NB4 (cell line): Measurements from ENCODE around the gene CPS1.

Experiments
- DNase-seq: peaks from one replicate; pipeline ENCODE4 v3.0.0; 2010; ENCODE audit warnings: low read depth
- H3K4me3 ChIP-seq: one replicate; pipeline ENCODE4 v1.5.1; 2011; ENCODE audit warnings: mild to moderate bottlenecking, low read depth, low read length, moderate library complexity
- MYC ChIP-seq: IDR thresholded peaks from 2 replicates; pipeline ENCODE4 v1.6.1; 2011; ENCODE audit warnings: low read depth, low read length
- POLR2A ChIP-seq: IDR thresholded peaks from 2 replicates; pipeline ENCODE4 v1.6.1; 2011; ENCODE audit warnings: mild to moderate bottlenecking; ENCODE audit not compliant: insufficient read length; ENCODE audit errors: extremely low read depth
- TF ChIP-seq, protein P1 (sequence below): IDR thresholded peaks from one replicate; pipeline ENCODE4 v1.5.1; 2012; ENCODE audit warnings: low read depth, low read length
- TF ChIP-seq, protein P2 (sequence below): IDR thresholded peaks from 2 replicates; pipeline ENCODE4 v1.6.1; 2011; ENCODE audit warnings: low read depth, low read length

CPS1 gene

DNA sequence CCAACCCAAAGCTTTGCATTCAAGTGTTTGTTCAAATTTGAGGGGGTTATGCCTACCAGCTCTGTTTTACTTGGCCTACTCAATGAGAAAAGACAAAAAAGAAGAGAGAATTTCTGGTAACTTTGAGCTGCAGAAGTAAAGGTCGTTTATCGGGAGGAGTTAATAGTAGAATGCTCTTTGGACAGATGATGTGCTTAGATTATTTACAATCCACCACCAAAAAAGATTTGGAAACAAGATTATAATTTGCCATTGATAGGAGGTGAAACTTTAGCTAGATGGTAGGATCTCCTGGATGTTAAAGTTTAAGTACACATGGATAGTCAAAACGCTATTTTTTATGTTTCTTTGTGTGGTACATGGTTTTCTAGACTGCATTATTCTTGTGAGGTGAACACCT lies 24.9 kb upstream of the CPS1 start:
- TF ChIP-seq, protein P1, sequence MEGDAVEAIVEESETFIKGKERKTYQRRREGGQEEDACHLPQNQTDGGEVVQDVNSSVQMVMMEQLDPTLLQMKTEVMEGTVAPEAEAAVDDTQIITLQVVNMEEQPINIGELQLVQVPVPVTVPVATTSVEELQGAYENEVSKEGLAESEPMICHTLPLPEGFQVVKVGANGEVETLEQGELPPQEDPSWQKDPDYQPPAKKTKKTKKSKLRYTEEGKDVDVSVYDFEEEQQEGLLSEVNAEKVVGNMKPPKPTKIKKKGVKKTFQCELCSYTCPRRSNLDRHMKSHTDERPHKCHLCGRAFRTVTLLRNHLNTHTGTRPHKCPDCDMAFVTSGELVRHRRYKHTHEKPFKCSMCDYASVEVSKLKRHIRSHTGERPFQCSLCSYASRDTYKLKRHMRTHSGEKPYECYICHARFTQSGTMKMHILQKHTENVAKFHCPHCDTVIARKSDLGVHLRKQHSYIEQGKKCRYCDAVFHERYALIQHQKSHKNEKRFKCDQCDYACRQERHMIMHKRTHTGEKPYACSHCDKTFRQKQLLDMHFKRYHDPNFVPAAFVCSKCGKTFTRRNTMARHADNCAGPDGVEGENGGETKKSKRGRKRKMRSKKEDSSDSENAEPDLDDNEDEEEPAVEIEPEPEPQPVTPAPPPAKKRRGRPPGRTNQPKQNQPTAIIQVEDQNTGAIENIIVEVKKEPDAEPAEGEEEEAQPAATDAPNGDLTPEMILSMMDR, result no peak
- TF ChIP-seq, protein P2, sequence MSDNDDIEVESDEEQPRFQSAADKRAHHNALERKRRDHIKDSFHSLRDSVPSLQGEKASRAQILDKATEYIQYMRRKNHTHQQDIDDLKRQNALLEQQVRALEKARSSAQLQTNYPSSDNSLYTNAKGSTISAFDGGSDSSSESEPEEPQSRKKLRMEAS, result no peak
- no peak for TF ChIP-seq POLR2A
- no peak for DNase-seq
- no peak overlapping the region for H3K4me3 ChIP-seq

DNA sequence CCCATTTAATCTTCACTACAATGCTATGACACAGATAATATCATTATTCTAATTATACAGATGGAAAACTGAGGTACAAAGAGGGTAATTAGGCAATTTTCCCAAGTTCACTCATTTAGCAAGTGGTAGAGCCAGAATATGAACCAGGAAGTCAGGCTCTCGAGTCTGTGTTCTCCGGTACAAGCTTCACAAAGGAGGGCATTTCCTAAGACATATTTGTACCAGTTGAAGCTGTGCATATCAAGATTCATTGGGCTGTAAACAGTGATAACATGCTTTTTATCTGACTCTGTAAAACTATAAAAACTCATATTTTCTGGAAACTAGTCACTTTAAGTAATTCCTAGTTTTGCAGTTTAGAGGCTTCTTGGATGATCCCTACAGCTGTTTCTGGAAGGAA lies 23.0 kb upstream of the CPS1 start:
- DNase-seq, result no peak
- no peak for TF ChIP-seq POLR2A
- TF ChIP-seq, protein P1, result no peak
- TF ChIP-seq, protein P2, result no peak
- no peak for TF ChIP-seq MYC
- no peak overlapping the region for H3K4me3 ChIP-seq

DNA sequence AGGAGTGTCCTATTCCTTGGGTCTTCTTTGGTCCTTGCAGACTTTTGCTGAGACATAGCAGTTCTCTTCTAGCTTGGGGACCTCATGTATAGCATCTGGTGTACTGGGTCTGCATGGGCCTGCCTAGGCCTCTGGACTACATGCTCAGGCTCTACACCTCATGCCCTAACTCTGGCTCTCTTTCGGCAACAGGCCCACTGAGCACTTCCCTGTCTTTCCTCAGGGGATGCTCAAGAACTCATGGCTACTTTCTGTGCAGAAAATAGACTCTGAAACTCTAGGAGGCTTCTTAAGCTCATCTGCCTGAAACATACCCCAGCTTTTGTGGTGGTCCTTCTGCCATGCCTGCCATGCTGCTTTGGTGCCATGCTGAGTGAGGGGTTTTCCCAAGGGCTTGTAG lies 21.5 kb upstream of the CPS1 start:
- H3K4me3 ChIP-seq, result no peak overlapping the region
- TF ChIP-seq, protein P1, result no peak
- TF ChIP-seq POLR2A, result no peak
- TF ChIP-seq, protein P2, result no peak
- no peak for TF ChIP-seq MYC
- no peak for DNase-seq

DNA sequence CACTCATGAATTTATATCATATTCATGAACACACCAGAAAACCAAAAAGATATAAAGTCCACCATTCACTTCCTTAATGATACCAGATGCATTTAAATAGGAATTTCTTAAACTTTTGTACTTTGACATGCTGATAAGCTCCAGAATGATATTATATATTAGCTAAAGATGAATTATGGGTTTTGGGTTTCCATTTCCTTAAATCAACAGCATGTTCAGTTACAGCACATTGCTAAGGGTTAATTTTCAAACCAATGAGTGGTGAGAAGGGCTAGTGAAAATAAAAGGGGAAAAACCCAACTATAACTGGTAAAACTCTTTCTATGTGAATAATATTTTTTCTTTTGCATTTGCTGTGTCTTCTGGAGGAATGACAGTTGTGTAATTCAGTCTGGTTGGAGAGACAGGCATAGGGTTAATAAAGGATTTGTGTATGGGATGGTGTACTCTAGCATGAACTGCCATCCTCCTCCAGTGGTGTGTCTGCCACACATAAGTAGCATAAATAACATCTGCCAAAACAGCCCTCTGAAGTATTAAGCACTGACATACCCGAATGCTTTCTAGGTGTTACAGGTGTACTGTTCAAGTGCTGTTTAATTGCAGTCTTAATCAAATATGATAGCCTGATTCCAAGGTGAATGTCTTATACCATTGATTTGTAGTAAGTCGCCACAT lies 19.3 kb upstream of the CPS1 start:
- TF ChIP-seq MYC, result no peak
- no peak overlapping the region for H3K4me3 ChIP-seq
- DNase-seq, result no peak

DNA sequence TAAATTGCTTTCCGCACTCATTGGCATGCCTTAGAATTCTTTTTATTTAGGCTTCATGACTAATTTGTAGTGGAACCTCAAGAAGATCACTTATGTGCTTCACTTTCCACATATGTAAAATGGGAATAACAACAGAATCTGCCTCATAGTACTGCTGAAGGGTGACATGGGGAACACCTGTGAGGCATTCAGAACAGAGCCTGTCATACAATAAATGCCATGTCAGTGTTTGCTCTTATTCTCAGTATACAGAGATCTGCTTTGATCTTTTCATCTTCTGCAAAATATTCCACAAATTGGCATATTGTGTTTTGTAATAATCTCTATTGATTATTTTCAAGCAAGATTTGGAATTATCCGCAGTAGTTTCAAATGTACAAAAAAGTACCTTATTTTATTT lies 17.4 kb upstream of the CPS1 start:
- H3K4me3 ChIP-seq, result no peak overlapping the region
- TF ChIP-seq POLR2A, result no peak
- TF ChIP-seq, protein P2, result no peak
- TF ChIP-seq, protein P1, result no peak
- TF ChIP-seq MYC, result no peak
- no peak for DNase-seq

DNA sequence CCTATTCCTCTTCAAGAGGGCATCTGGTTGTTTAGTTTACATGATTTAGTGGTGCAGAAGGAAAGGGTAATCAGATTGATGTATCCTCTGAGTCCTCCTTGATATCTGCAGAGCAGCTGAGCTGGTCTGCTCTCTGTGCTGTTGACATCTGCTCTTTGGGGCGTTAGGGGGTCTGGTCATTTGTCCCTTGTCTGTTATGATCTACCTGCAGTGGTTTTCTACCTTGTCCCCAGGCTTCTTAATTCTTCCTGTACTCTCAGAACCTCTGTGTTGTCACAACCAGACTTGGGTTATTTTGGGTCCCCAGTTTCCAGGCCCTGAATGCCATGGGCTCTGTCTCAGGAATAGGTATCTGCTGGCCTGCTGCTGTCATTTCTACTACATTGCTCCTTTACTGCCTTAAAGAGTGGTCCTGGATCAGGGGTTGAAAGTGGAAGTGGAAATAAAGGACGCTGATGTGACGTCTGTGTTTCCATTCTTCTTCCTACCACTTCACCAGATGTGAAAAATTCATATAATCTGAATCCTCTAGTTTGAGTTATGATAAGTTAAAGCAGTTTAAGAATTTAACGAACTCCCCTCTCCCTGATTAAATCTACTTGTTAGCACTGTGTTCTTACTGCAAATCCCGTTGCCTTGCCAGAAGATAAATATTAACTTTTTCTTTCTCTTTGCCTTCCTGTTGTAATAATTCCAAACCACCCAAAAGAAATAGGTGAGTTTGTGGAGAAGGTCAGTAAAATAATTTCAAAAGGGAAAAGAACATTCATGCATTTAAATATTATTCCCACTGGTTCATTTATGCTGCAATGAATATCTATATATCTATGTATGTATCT lies 16.6 kb upstream of the CPS1 start:
- no peak overlapping the region for H3K4me3 ChIP-seq
- TF ChIP-seq, protein P2, result no peak
- TF ChIP-seq POLR2A, result no peak
- TF ChIP-seq, protein P1, result no peak
- TF ChIP-seq MYC, result no peak
- no peak for DNase-seq
